GM10248 (cell line): Measurements from ENCODE around the gene SSH2.
A peak's percentile ranks its signal among the peaks of the same experiment; 100 is the strongest.

ENCODE experiments used
- CTCF ChIA-PET: fragments of 300-600 bp; sonication (Branson Sonifier 250); formaldehyde crosslinking; extraction: SDS; loops from one replicate; lab custom pipeline; 2021; ENCODE audit warnings: antibody characterized with exemption; lab: Yijun Ruan, JAX
- POLR2A ChIA-PET: fragments of 350-650 bp; sonication (Branson Sonifier 250); formaldehyde crosslinking; extraction: SDS; loops from one replicate; lab custom pipeline; 2020; ENCODE audit warnings: antibody characterized with exemption; lab: Yijun Ruan, JAX
- DNase-seq: peaks from one replicate; pipeline ENCODE4 v3.0.0; 2012; ENCODE audit errors: extremely low spot score
- CTCF ChIP-seq: IDR thresholded peaks from 2 replicates; pipeline ENCODE4 v1.5.1; 2012; ENCODE audit warnings: mild to moderate bottlenecking, low read depth; ENCODE audit errors: extremely low read depth, missing control alignments, control extremely low read depth

Gene SSH2

DNA sequence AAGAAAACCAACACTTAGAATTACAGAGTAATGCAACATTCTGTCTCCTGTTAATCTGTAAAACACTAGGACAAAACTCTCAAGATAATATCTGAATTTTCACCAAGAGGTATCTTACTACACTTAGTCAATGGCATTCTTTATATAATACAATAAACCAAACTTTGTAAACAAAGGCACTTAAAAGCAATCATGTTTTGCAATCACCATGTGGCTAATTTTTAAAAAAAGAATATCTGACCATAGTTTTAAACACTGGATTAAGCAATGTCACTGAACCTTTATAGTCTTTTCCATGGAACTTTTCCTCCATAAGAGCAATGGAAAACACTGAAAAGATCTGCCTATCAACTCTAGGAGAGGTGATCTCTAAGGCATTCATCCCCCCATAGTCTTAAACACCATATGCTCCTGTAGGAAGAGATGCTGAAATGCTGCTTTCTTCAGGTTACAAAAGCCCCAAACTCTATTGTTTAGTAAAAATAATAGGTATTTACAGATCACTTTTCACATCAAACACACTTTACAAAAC lies 163.2 kb downstream of the SSH2 start:
- POLR2A ChIA-PET = no interaction called here
- CTCF ChIA-PET = interaction anchor here (1.8 to 3.7 kb wide), 2 partner anchors 10 to 11 kb away, joined by 4 to 36 read pairs; no protein-coding TSS in a partner anchor
- no peak for TF ChIP-seq CTCF
- no peak for DNase-seq

DNA sequence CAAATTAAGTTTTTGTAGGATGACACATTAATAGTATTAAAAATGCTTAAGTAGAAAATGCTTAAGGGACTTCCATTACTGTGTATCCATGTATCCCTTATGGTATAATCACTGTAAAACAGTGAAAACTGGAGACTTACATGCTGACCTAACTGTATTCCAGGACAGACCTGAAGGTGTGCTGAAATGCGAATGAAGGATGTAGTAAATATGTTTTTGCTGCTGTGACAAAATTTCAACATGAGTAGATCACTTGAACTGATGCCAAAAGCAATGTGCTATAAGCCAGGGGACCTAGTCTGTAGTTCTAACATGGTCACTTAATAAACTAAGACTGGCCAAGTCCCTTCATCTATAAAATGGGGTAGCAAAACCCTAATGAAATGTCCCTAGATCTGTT lies 165.3 kb downstream of the SSH2 start:
- ChIA-PET CTCF (interaction anchor here (0.9 to 3.7 kb wide), 4 partner anchors 9 to 328 kb away, joined by 3 to 36 read pairs (median 3); no protein-coding TSS in a partner anchor), POLR2A (no interaction called here)
- no peak for TF ChIP-seq CTCF
- DNase-seq = no peak

- POLR2A ChIA-PET = no interaction called here
- TF ChIP-seq CTCF = no peak
- CTCF ChIA-PET = interaction anchor here (0.9 to 3.7 kb wide), 5 partner anchors 9 to 329 kb away, joined by 3 to 36 read pairs (median 3); no protein-coding TSS in a partner anchor
- DNase-seq = no peak
These were observed 165.8 kb downstream of the SSH2 start for GRCh38 chr17:29764217-29764616.

DNA sequence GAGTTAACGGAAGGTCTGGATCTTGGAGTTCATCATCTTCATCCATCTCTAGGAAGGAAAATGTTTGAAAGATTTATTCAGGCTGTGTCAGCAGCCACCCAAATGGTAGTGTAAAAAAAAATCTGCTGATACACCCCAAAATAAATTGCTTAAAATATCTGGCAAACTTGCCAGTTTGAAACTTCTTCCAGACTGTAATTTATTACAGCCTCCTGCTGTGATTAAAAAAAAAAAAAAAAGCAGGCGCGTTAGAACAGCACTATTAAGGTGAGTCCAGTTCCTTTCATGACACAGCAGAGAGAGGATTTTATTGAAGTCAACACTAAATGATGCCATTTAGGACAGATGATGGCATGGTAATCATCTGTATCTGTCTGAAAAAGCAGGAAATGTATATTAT lies 166.8 kb downstream of the SSH2 start:
- DNase-seq = no peak
- TF ChIP-seq CTCF = no peak
- CTCF ChIA-PET = interaction anchor here (1.1 to 3.7 kb wide), 3 partner anchors 15 to 51 kb away, joined by 3 to 36 read pairs (median 3); no protein-coding TSS in a partner anchor
- POLR2A ChIA-PET = interaction anchor here (0.6 kb wide), 1 partner anchor 21 kb away, joined by 4 read pairs; no protein-coding TSS in a partner anchor

GRCh38 chr17:29761040-29761761 lies 168.8 kb downstream of the SSH2 start:
- peak; percentile 95 for DNase-seq
- POLR2A ChIA-PET = interaction anchor here (0.7 to 0.8 kb wide), 2 partner anchors 39 to 69 kb away, joined by 3 read pairs; no protein-coding TSS in a partner anchor
- TF ChIP-seq CTCF = no peak
- CTCF ChIA-PET = interaction anchor here (1.0 to 2.5 kb wide), 5 partner anchors 9 to 144 kb away, joined by 3 to 9 read pairs (median 4); no protein-coding TSS in a partner anchor

DNA sequence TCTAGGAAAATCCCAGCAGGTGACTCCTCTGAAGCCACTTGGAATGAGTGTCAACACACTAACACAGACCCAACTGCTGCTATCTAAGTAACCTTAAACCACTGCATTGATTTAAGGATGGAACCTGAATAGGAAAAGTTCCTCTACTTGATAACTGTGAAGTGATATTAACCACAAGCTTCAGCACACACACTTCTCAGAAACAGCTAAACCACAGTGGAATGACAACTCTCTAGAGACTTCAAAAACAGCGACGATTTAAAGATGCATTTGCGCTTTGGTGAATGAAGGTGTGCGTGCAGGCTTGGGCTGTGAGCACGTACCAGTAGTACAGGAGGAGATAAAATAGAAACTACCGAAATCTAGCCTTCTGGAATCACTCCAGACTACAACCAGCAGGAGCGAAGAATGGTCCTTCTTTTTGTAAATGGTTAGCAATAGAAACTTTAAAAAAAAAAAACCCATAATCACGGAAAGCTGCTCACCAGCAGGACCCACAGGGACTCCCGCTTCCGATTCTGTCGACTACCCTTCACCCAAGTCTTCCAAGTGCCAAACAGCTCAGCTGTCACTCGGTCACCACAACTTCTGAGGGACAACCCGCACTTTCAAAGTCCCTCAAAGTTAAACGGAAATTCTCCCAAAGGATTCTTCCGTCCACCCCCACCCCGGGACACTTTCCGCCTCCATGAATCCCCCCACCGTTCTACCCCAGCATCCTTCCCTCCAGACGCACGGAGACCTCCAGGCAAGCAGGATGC lies 169.6 kb downstream of the SSH2 start:
- ChIA-PET POLR2A (interaction anchor here (0.7 to 0.8 kb wide), 2 partner anchors 38 to 68 kb away, joined by 3 read pairs; no protein-coding TSS in a partner anchor), CTCF (interaction anchor here (0.7 to 2.5 kb wide), 8 partner anchors 10 to 143 kb away, joined by 3 to 9 read pairs (median 4); no protein-coding TSS in a partner anchor)
- TF ChIP-seq CTCF = no peak
- peak; percentile 39 for DNase-seq
